ENCODE data around the gene ENOX1.

Gene ENOX1

DNA sequence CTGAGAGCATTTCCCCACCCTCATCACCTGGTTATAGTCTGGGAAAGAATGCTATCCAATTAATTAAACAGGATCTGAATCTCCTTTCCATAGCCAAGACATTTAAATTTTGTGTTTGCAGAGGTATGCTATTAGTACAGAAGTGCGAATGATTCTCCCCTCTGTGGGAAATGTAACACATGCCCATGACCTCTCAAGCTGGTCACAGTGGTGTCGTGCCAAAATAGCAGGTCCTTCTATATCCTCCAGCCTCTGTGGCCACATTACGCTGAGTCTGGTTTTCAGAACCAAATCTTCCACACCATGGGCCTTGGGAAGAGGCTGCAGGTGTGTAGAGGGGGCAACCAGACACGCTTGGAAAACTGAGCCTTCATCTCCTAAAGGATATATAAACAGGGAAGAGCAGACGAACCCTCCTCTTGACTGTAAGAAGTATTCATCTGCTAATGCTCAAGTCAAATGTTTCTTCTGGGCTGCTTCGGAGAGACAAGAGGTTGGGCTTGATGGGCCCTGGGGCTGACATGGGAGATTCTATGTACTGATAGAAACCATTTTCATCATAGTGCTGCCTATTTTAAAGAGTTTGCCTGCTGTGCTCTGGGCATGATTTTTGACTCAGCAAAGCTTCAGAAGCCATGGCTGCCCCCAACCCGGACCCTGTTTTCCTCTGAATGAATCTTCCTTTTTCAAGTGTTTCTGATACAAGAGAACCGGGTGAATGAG is 565.7 kb downstream of the ENOX1 start:
- Histone ChIP-seq H3K4me1 (ENCODE audit: control insufficient read depth, insufficient read depth, low read length) (no peaks in the 10 kb centered on the region), H3K36me3 (ENCODE audit: control insufficient read depth, insufficient read depth, low read length) (no peaks in the 10 kb centered on the region), H3K9me3 (ENCODE audit: control insufficient read depth, insufficient read depth, low read length) (no peaks in the 10 kb centered on the region), H3K27me3 (ENCODE audit: control insufficient read depth, insufficient read depth, low read length) (no peaks in the 10 kb centered on the region), H3K4me3 (ENCODE audit: low read depth, low read length) (no peak overlapping the region), H3K9ac (ENCODE audit: low read depth, low read length) (no peak overlapping the region)

DNA sequence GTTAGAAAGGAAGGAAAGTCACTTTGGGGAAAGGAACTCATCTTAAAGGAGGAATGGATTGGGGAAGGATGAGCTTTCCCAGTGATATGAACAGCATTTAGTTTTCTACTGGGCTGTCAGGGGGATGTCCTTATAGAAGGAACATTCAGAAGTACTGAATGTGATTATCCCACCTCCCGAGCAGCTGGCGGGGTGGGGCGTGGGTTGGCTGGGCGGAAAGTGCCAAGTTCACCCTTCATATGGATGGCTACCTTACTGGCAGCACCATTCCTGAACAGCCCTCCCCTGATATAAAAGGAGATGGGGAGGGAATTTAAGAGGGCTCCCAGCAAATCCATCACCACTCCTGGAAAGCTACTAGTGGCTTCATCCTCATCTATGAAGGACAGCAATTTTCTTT is 572.6 kb downstream of the ENOX1 start:
- Histone ChIP-seq H3K9ac (ENCODE audit: low read depth, low read length) (no peak overlapping the region), H3K36me3 (ENCODE audit: control insufficient read depth, insufficient read depth, low read length) (no peaks in the 10 kb centered on the region), H3K9me3 (ENCODE audit: control insufficient read depth, insufficient read depth, low read length) (no peaks in the 10 kb centered on the region), H3K4me1 (ENCODE audit: control insufficient read depth, insufficient read depth, low read length) (no peaks in the 10 kb centered on the region), H3K4me3 (ENCODE audit: low read depth, low read length) (no peak overlapping the region), H3K27me3 (ENCODE audit: control insufficient read depth, insufficient read depth, low read length) (no peaks in the 10 kb centered on the region)

- H3K9ac ChIP-seq (ENCODE audit: low read depth, low read length) = no peak overlapping the region
- no peaks in the 10 kb centered on the region for H3K36me3 ChIP-seq (ENCODE audit: control insufficient read depth, insufficient read depth, low read length)
- H3K9me3 ChIP-seq (ENCODE audit: control insufficient read depth, insufficient read depth, low read length) = peaks cover 9% of the 10 kb centered on the region
- no peaks in the 10 kb centered on the region for H3K27me3 ChIP-seq (ENCODE audit: control insufficient read depth, insufficient read depth, low read length)
- H3K4me3 ChIP-seq (ENCODE audit: low read depth, low read length) = no peak overlapping the region
- no peaks in the 10 kb centered on the region for H3K4me1 ChIP-seq (ENCODE audit: control insufficient read depth, insufficient read depth, low read length)
Measured at GRCh38 chr13:43206838-43207237, 579.9 kb downstream of the ENOX1 start.

GRCh38 chr13:43205416-43205815 is 581.4 kb downstream of the ENOX1 start:
- H3K9me3 ChIP-seq (ENCODE audit: control insufficient read depth, insufficient read depth, low read length) = peaks cover 9% of the 10 kb centered on the region
- H3K4me3 ChIP-seq (ENCODE audit: low read depth, low read length) = no peak overlapping the region
- no peaks in the 10 kb centered on the region for H3K4me1 ChIP-seq (ENCODE audit: control insufficient read depth, insufficient read depth, low read length)
- H3K9ac ChIP-seq (ENCODE audit: low read depth, low read length) = no peak overlapping the region
- no peaks in the 10 kb centered on the region for H3K27me3 ChIP-seq (ENCODE audit: control insufficient read depth, insufficient read depth, low read length)
- H3K36me3 ChIP-seq (ENCODE audit: control insufficient read depth, insufficient read depth, low read length) = no peaks in the 10 kb centered on the region

GRCh38 chr13:43204591-43204990 is 582.2 kb downstream of the ENOX1 start:
- H3K9me3 ChIP-seq (ENCODE audit: control insufficient read depth, insufficient read depth, low read length) = peaks cover 9% of the 10 kb centered on the region
- H3K4me3 ChIP-seq (ENCODE audit: low read depth, low read length) = no peak overlapping the region
- no peaks in the 10 kb centered on the region for H3K27me3 ChIP-seq (ENCODE audit: control insufficient read depth, insufficient read depth, low read length)
- no peaks in the 10 kb centered on the region for H3K4me1 ChIP-seq (ENCODE audit: control insufficient read depth, insufficient read depth, low read length)
- no peak overlapping the region for H3K9ac ChIP-seq (ENCODE audit: low read depth, low read length)
- H3K36me3 ChIP-seq (ENCODE audit: control insufficient read depth, insufficient read depth, low read length) = no peaks in the 10 kb centered on the region

- no peak overlapping the region for H3K9ac ChIP-seq (ENCODE audit: low read depth, low read length)
- no peaks in the 10 kb centered on the region for H3K4me1 ChIP-seq (ENCODE audit: control insufficient read depth, insufficient read depth, low read length)
- H3K36me3 ChIP-seq (ENCODE audit: control insufficient read depth, insufficient read depth, low read length) = no peaks in the 10 kb centered on the region
- peaks cover 9% of the 10 kb centered on the region for H3K9me3 ChIP-seq (ENCODE audit: control insufficient read depth, insufficient read depth, low read length)
- no peaks in the 10 kb centered on the region for H3K27me3 ChIP-seq (ENCODE audit: control insufficient read depth, insufficient read depth, low read length)
- H3K4me3 ChIP-seq (ENCODE audit: low read depth, low read length) = no peak overlapping the region
Measured at GRCh38 chr13:43203781-43204180, 583.0 kb downstream of the ENOX1 start.

DNA sequence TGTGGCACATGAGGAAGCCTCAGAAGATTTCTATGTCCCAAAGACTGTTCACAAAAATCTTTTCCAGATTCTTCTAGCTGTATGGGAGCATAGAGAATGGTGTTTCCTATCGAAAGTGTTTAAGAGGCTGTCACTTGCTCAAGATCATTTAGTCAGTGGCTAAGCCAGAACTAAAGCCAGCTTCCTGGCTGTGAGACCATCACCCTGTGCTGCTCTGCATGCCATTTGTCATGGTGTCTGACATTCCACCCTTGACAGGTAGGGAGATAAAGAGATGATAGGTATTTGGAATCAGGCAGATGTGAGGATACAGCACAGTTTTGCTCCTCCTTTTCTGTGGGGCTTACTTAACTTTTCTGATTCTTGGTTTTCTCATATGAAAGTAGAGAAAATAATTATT is 586.0 kb downstream of the ENOX1 start:
- H3K9ac ChIP-seq (ENCODE audit: low read depth, low read length) = no peak overlapping the region
- H3K9me3 ChIP-seq (ENCODE audit: control insufficient read depth, insufficient read depth, low read length) = peaks cover 9% of the 10 kb centered on the region
- H3K4me1 ChIP-seq (ENCODE audit: control insufficient read depth, insufficient read depth, low read length) = no peaks in the 10 kb centered on the region
- H3K4me3 ChIP-seq (ENCODE audit: low read depth, low read length) = no peak overlapping the region
- H3K36me3 ChIP-seq (ENCODE audit: control insufficient read depth, insufficient read depth, low read length) = no peaks in the 10 kb centered on the region
- no peaks in the 10 kb centered on the region for H3K27me3 ChIP-seq (ENCODE audit: control insufficient read depth, insufficient read depth, low read length)

DNA sequence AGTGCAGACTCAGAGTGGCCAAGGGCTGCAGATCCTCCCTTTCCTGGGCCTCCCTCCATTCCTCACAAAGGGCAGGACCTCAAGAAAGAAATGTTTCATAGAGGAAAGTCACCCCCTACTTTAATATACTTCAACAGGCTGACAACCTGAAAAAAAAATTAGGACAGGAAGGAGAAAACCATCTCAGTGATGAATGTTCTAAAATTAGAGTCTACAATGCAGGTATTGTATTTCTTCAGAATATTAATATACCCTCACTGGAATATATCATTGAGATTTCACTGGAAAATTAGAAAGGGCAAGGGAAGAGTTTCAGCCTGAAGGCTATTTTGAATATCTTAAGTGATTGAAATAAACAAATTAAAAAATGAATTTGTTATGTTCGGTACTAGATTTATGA is 586.5 kb downstream of the ENOX1 start:
- H3K36me3 ChIP-seq (ENCODE audit: control insufficient read depth, insufficient read depth, low read length) = no peaks in the 10 kb centered on the region
- no peak overlapping the region for H3K9ac ChIP-seq (ENCODE audit: low read depth, low read length)
- no peaks in the 10 kb centered on the region for H3K27me3 ChIP-seq (ENCODE audit: control insufficient read depth, insufficient read depth, low read length)
- peaks cover 9% of the 10 kb centered on the region for H3K9me3 ChIP-seq (ENCODE audit: control insufficient read depth, insufficient read depth, low read length)
- H3K4me3 ChIP-seq (ENCODE audit: low read depth, low read length) = no peak overlapping the region
- H3K4me1 ChIP-seq (ENCODE audit: control insufficient read depth, insufficient read depth, low read length) = no peaks in the 10 kb centered on the region

DNA sequence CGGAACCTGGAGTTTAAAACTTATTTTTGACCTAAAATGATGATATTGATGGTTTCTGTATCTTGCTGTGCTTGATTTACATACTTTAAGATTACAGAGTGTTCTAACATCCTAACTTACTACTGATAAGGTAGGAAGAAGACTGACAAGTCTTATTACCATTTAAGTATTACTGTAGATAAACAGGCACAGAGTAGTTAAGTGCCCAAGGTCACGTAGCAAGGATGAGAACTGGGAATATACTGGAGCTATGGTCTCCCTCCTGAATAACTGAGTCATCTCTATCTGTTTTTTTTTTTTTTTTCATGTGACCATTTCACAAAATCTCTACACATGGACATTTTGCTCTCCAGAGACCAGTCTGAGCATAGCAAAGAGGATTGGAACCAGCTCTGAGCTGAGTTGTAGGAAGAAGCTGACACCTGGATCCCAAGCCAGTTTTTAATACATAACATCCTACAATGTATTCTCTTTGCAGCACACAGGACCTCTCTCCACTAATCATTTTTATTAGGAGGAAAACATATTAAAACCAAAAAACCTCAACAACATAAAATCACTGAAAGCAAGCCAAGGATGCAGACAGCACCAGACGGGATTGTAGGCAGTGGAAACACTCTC is 589.9 kb downstream of the ENOX1 start:
- H3K4me1 ChIP-seq (ENCODE audit: control insufficient read depth, insufficient read depth, low read length) = no peaks in the 10 kb centered on the region
- H3K9me3 ChIP-seq (ENCODE audit: control insufficient read depth, insufficient read depth, low read length) = no peaks in the 10 kb centered on the region
- peaks cover 3% of the 10 kb centered on the region for H3K27me3 ChIP-seq (ENCODE audit: control insufficient read depth, insufficient read depth, low read length)
- no peak overlapping the region for H3K9ac ChIP-seq (ENCODE audit: low read depth, low read length)
- H3K36me3 ChIP-seq (ENCODE audit: control insufficient read depth, insufficient read depth, low read length) = no peaks in the 10 kb centered on the region
- no peak overlapping the region for H3K4me3 ChIP-seq (ENCODE audit: low read depth, low read length)

DNA sequence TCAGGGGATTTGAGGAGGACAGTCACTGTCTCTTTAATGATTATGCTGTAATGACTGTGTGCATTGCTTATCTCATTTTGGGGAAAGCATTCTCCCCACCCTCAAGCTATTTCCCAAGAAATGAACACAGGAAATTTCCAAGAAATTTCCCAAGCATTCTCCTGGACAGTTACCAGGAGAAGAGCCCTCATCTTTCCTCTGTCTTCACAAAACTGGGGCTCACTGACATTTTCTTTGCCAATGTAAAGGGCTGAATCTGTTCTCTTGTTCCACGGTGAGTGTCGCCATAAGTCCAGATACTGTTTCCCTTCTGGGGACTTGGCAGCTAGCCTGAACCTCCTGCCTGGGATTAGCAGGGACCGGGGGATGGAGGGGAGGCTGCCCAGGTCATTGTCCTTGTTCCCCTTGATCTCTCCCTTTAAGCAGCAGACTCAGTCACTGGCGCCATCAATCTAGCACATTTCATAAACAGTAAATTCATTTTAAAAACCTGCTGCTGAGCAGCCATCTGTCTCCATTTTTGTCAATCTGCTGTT is 590.6 kb downstream of the ENOX1 start:
- H3K9me3 ChIP-seq (ENCODE audit: control insufficient read depth, insufficient read depth, low read length) = no peaks in the 10 kb centered on the region
- no peaks in the 10 kb centered on the region for H3K36me3 ChIP-seq (ENCODE audit: control insufficient read depth, insufficient read depth, low read length)
- no peaks in the 10 kb centered on the region for H3K4me1 ChIP-seq (ENCODE audit: control insufficient read depth, insufficient read depth, low read length)
- peaks cover 3% of the 10 kb centered on the region for H3K27me3 ChIP-seq (ENCODE audit: control insufficient read depth, insufficient read depth, low read length)
- no peak overlapping the region for H3K9ac ChIP-seq (ENCODE audit: low read depth, low read length)
- no peak overlapping the region for H3K4me3 ChIP-seq (ENCODE audit: low read depth, low read length)

GRCh38 chr13:43195551-43195950 is 591.2 kb downstream of the ENOX1 start:
- Histone ChIP-seq H3K27me3 (ENCODE audit: control insufficient read depth, insufficient read depth, low read length) (peaks cover 3% of the 10 kb centered on the region), H3K4me1 (ENCODE audit: control insufficient read depth, insufficient read depth, low read length) (no peaks in the 10 kb centered on the region), H3K36me3 (ENCODE audit: control insufficient read depth, insufficient read depth, low read length) (no peaks in the 10 kb centered on the region), H3K9ac (ENCODE audit: low read depth, low read length) (no peak overlapping the region), H3K4me3 (ENCODE audit: low read depth, low read length) (no peak overlapping the region), H3K9me3 (ENCODE audit: control insufficient read depth, insufficient read depth, low read length) (no peaks in the 10 kb centered on the region)

- no peak overlapping the region for H3K4me3 ChIP-seq (ENCODE audit: low read depth, low read length)
- H3K27me3 ChIP-seq (ENCODE audit: control insufficient read depth, insufficient read depth, low read length) = peaks cover 3% of the 10 kb centered on the region
- no peak overlapping the region for H3K9ac ChIP-seq (ENCODE audit: low read depth, low read length)
- H3K9me3 ChIP-seq (ENCODE audit: control insufficient read depth, insufficient read depth, low read length) = no peaks in the 10 kb centered on the region
- no peaks in the 10 kb centered on the region for H3K4me1 ChIP-seq (ENCODE audit: control insufficient read depth, insufficient read depth, low read length)
- no peaks in the 10 kb centered on the region for H3K36me3 ChIP-seq (ENCODE audit: control insufficient read depth, insufficient read depth, low read length)
Measured at GRCh38 chr13:43195112-43195511, 591.7 kb downstream of the ENOX1 start.
